ENCODE measurements around the gene DCHS1.

DNA sequence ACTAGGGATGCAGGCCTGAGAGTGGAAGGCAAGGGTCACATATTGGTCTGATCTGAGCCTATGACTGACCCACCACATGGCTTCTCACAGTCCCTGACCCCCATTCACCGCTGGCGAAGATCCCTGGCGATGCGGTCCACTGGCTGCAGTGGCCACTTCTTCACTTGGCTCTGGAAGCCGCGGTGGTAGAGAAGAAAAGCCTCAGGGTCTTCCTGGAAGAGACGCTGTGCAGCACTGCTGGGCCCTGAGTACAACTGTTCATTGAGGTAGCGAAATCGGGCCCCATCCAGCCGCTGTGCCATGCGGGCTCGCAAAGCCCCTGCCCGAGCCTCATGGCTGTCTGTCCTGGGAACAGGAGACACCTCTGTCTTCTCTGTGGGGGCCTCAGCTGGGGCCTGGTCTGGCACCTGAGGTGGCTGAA, 54.6 kb downstream of the DCHS1 start:
- TF ChIP-seq EZH2phosphoT487 (IDR thresholded peaks at IDR 0.05; ENCODE audit: low read depth) = no peak
- TF ChIP-seq CTCF (IDR thresholded peaks at IDR 0.05; ENCODE audit: low read depth, low read length) = no peak
